MM.1S (cell line): ENCODE measurements around the gene ODAD4.

Experiments
- EZH2 ChIP-seq: fragments of 300-600 bp; sonication (generic); optimal IDR thresholded peaks from 2 replicates; pipeline ENCODE3; 2017; ENCODE audit warnings: low read depth, mild to moderate bottlenecking, antibody characterized with exemption, low read length, mixed read lengths
- EZH2phosphoT487 ChIP-seq: fragments of 300-600 bp; sonication (generic); IDR thresholded peaks from 2 replicates; pipeline ENCODE4 v1.6.1; 2018; ENCODE audit warnings: antibody characterized with exemption, low read length
- TF ChIP-seq, protein P1 (sequence below): fragments of 300-600 bp; sonication (generic); IDR thresholded peaks from 2 replicates; pipeline ENCODE4 v1.5.1; 2016; ENCODE audit warnings: antibody characterized with exemption, low read length, mixed read lengths

DNA sequence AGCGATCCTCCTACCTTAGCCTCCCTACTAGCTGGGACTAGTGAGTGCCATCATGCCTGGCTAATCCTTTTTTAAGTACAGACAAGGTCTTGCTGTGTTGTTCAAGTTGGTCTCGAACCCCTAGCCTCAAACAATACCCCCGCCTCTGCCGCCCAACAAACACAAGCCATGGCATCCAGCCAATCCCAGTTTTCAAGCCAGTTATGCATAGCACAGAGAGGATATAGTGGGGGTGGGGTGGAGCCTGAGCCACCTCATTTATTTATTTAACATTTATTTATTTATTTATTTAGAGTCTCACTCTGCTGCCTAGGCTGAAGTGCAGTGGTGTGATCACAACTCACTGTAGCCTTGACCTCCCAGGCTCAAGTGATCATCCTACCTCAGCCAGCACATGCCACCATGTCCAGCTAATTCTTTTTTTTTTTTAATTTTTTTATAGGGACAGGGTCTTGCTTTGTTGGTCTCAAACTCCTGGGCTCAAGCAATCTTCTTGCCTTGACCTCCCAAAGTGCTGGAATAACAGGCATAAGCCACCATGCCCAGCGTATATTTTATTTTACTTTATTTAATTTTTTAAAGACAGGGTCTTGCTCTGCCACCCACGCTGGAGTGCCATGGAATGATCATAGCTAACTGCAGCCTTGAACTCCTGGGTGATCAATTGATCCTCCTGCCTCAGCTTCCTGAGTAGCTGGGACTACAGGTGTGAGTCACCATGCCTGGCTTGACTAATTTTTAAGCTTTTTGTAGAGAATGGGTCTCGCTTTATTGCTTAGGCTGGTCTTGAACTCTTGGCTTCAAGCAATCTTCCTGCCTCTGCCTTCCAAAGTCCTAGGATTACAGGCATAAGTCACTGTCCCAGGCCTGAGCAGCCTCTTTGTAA is 39.0 kb upstream of the ODAD4 start:
- TF ChIP-seq, protein P1, sequence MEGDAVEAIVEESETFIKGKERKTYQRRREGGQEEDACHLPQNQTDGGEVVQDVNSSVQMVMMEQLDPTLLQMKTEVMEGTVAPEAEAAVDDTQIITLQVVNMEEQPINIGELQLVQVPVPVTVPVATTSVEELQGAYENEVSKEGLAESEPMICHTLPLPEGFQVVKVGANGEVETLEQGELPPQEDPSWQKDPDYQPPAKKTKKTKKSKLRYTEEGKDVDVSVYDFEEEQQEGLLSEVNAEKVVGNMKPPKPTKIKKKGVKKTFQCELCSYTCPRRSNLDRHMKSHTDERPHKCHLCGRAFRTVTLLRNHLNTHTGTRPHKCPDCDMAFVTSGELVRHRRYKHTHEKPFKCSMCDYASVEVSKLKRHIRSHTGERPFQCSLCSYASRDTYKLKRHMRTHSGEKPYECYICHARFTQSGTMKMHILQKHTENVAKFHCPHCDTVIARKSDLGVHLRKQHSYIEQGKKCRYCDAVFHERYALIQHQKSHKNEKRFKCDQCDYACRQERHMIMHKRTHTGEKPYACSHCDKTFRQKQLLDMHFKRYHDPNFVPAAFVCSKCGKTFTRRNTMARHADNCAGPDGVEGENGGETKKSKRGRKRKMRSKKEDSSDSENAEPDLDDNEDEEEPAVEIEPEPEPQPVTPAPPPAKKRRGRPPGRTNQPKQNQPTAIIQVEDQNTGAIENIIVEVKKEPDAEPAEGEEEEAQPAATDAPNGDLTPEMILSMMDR, result no peak
- no peak for TF ChIP-seq EZH2phosphoT487
- TF ChIP-seq EZH2, result no peak
